ENCODE data around the gene TMEM255A.

TMEM255A gene

DNA sequence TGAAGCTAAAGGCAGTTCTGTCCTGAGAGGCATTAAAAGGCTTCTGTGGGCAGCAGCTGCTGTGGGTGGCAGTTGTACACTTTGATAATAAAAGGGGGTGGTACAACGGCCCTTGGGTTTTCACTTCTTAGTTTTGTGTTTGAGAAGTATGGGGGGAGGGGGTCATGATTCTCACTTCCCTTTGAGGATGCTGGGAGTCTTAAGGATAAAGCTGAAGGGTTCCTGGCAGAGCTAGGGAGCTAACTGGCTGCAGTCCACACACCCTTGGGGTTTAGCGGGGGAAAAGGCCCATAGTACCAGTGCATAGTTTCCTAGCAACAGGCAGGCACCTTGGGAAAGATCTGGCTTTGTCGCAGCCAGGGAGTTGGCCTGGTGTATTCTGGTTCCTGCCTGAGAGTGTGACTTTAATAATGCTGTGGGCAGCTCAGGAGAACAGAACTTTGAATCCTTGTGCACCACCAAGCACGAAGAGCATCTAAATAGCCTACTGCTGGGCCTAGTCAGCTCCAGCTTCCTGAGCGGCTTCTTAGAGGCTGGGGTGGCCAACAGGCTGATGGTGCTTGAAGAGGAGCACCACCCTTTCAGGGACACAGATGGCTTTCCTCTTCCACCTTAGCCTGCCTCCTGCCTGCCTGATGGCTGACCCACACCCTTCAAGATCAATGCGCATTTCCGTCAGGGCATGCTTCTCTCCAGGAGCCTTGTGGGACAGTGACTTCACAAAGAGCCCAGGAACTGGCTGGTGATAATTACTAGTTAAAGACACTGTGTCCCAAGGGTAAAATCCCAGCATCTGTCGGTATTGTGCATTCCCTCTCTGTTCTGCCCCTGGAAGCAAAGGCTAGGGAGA is 48.2 kb downstream of the TMEM255A start:
- DNase-seq: no peak

DNA sequence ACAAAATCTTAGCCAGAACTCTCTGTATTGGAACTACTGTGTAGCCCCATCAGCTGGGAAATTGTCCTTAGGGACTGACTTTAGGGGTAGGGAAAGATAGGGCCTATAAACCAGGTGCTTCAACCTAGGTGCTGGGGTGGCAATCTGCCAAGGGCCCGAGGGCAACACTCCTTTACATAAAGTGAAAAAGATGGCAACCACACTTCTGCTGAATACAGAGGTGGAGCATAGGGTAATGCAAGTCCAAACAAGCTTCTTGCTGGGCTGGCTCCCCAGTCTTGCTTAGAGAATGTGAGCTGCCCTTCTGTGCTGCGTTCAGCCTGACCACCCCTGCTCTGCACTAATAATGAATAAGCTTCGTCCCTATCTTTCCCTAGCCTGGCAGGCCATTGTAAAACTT is 50.9 kb downstream of the TMEM255A start:
- no peak for DNase-seq

DNA sequence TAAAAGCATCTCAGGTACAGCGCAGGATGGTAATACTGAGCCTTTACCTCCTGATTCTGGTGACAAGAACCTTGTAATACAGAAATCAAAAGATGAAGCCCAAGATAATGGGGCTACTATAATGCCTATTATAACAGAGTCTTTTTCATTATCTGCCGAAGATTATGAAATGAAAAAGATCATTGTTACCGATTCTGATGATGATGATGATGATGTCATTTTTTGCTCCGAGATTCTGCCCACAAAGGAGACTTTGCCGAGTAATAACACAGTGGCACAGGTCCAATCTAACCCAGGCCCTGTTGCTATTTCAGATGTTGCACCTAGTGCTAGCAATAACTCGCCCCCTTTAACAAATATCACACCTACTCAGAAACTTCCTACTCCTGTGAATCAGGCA is 57.5 kb downstream of the TMEM255A start:
- no peak for DNase-seq

DNA sequence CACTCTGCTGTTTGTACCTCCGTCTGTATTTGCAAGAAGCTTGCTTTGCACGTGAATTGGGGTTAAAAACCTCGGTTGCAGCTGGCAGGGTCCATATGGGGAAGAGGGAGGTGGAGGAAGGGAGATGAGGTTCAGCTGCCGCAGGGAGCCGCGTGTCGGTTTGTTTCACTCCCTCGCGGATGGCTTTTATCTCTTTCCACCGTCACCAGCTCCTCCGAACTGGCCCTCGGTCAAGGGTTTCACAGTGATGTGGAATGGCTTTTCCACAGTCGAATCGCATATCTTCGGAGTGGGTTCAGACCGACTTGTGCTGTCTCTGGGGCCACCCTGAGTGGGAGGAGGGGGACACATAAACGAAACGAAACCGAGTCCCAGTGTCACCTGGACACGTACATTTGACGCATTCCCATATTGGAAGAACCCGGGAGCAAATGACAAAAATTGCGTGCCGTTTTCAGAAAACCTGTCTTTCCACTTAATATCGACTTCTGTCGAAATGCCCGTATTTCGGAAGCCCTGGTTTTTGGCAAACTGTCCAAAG is 59.7 kb downstream of the TMEM255A start:
- DNase-seq: peak; percentile 1

DNA sequence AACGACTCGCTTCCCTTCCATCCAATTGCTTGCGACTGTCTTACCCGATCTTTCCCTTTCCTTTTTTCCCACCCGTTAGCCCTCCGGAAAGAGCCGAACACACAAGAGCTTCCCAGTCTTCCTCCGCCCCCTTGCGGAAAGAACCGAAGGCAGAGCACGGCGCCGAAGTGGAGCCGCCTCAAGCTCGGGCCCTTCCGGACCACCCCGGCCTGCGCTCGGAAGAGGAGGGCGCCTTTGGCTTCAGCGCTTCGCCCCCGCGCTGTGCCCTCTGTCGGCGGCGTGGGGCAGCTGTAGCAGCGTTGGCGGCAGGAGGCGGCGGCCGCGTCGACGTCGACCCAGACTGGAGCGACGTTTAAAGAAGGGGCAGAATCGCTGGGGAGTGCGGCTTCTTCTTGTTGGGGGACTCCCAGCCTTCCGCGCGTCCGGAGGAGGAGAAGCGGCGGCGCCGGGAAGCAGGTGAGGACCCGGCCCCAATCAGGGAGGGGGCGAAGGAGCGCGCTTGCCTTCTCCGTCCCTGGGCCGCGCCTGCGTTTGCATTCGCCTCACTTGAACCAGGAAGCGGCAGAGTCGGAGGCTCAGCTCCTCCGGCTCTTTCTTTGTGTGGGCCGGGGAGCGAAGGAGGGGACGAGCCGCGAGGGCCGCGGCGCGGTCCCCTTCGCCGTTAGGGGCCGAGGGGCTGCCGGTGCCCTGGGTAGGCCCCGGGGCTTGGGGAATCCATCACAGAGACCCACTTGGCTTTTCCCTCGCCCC is 60.6 kb downstream of the TMEM255A start, which contains the start of gene ZBTB33:
ZBTB33 (plus strand) TSS at position 291 of the 750 bp plus-strand sequence. CDS start 2,604 bp downstream, outside the sequence.
- peak; percentile 76 for DNase-seq

DNA sequence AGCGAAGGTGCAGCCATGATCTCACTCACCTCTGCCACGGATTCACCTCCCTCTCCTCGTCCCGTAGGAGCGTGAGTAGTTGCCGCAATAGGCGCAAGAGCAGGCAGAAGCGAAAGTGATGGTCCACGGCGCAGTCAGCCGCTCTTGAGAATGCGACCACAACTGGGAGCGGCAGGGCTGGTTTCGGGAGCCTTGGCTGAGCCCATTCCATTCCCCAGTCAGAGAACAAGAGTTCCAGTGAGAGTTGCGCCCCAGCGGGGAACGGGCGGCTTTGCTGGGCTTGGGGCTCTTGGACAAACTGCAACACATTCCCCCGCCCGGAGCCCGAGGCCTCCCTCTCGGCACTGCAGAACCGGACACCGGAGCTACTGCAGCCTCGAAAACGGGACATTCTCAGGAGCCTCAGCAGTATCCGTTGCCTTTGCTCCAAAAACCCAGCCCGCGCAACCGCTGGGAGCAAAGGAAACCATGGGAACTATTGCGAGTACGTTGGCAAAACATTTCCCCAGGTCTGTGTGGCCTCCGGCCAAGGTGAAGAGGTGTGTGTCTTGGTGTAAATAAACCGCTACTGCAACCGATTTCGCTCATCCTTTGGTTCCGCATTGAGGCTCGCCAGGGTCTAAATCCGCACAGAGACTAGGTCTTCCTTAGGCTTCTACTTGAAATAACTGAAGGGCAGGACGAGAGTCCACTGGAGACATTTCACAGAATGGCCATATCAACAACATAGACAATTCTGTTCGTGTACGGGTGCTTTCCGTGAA is 66.3 kb downstream of the TMEM255A start:
- peak; percentile 31 for DNase-seq

DNA sequence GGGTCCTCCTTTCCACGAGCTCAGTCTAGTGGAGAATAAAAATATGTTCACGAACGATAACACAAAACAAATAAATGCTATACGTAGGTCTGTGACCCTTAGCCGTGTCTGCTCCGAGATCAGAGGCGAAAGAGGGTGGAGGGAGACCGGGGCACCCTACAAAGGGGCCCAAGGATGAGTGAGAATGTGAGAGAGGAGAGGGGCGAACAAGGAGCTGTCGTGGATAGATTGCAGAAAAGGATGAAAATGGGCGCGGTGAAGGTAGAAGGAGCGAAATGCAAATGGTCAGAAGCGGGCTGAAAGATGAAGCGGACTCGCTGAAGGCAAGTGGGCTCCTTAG is 66.9 kb downstream of the TMEM255A start:
- DNase-seq: no peak

DNA sequence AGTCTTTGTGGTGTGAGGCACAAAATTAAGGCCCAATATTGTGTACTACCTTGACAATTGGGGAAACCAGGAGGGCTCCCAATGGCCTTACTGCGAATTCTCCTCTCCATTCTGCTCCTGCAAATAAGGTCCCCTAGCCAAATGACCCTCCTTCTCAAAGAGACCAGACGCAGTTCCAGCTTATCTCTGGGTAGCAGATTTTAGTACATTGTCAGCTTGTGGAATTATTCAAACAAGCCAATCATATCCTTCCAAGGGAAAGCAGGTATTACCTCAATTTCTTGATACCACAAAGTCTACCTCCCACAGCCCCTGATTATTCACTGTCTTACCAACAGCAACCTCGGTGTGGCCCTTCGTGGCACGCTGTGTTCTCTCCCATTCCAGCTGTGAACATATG is 68.4 kb downstream of the TMEM255A start:
- no peak for DNase-seq

DNA sequence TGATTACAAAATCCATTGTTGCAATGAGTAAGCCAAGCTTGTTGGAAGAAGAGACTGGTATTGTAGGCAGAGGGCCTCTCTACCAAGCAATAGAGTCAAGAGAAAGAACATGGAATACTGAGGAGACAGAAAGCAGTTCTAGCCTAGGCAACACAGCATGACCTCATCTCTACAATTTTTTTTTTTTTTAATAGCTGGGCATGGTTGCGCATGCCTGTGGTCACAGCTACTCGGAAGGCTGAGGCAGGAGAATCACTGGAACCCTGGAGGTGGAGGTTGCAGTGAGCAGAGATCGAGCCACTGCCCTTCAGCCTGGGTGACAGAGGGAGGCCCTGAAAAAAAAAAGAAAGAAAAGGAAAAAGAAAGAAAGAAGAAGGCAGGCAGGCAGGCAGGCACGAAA is 72.3 kb downstream of the TMEM255A start:
- DNase-seq: no peak

DNA sequence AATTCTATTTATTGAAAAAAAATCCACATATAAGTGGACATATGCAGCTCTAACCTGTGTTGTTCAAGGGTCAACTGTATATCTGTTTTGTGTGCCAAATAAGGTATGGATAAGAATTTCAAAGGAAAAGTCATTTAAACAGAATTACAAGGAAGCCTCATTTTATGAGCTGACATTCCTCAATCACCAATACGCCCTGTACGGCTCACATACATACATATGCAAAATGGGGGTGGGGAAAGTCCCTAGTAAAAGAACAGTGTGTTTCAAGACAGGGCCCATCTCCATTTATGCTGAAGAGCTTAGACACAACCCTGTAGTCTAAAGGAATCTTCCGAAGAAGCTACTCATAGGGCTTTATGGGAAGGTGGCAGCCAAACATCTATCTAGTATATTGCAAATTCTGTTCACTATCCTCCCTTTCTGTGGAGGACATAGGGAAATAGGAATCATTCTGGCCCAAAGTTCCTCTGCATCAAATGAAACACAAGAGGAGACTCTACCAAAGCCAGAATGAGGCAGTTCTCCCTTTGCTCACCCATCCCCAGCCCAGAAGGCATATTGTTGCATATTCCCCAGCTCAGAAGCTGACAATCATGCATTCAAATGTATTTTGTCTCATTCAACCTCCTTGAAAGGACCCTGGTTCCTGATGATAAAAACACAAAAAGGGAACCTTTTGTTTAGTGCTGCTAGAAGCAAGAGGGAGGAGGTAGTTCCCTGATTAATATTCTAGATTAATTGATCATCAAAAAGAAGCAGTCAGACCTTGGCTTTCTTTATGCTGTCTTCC is 74.4 kb downstream of the TMEM255A start:
- DNase-seq: no peak

DNA sequence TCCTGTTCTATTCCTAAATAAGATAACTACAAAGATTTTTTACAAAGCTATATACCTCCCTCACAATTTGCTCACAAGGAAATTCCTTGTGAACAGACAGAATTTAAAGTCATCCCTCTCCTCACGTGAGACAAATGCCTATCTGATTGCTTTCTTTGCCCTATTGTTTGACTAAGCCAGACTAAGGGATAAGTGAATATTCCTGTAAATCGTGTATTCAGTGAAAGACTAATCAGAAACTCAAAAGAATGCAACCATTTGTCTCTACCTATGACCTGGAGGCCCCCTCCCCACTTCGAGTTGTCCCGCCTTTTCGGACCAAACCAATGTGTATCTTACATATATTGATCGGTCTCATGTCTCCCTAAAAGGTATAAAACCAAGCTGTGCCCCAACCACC is 76.0 kb downstream of the TMEM255A start:
- DNase-seq: no peak

DNA sequence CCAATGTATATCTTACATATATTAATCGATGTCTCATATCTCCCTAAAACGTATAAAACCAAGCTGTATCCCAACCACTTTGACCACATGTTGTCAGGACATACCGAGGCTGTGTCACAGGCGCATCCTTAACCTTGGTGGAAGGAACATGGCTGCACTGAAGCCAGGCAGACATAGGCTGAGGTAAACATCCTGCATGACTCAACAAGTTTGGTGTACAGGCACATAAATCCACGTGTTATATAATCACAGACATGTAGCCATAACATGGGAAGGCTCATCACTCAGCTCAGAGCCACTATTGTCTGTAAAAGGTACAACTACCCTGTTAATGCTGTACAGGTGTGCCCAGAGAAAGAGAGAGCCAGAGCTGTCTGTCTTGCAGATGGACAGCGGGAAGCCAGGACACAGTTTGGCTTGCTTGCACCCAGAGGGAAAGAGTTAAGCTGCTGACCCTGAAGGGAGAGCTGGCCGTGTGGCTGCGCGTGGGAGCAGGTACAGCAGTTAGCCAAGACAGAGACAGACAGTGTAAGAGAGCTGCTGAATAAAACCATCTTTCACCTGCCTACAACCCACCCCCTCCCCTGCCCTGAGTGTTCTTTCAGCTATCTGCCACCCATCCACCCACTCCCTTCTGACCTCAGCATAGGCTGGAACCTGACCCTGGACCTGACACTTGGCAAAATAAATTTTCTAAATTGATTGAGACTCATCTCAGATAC is 82.9 kb downstream of the TMEM255A start:
- no peak for DNase-seq

DNA sequence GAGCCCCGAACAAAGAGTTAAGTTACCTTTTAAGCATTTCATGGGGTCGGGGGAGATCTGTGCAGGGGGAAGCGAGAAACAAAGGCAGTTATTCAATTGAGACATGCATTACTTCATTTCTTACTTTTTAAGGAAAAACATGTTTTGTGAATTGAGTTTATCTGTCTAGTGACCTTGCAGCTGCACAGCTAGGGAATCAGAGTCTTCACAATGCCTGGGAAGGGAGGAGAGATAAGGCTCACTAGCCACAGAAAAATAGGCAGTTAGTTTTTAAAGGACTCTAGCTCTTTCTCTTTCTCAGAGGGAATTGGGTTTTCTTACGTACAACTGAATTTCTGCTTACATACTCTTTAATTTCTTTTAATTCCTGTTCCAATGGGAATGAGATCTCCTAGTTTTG is 86.9 kb downstream of the TMEM255A start:
- no peak for DNase-seq

DNA sequence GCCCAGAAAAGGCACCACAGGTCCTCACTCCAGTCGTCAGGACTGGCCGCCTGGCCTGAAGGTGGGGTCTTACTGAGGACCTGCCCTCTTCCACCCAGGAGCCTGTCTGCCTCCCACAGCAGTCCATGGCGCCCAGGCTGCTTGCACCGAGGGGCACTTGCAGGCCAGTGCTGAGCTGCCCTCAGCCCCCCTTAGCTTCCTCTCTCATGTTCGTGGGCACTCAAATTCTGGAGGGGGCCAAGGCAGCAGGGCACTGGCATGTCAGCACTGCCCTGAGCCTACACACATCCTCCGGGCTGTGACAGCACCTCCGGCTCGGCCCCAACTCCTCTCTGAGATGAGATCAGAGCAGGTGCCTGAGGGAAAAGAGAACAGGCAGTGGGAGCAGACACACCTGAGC is 87.9 kb downstream of the TMEM255A start:
- DNase-seq: no peak

DNA sequence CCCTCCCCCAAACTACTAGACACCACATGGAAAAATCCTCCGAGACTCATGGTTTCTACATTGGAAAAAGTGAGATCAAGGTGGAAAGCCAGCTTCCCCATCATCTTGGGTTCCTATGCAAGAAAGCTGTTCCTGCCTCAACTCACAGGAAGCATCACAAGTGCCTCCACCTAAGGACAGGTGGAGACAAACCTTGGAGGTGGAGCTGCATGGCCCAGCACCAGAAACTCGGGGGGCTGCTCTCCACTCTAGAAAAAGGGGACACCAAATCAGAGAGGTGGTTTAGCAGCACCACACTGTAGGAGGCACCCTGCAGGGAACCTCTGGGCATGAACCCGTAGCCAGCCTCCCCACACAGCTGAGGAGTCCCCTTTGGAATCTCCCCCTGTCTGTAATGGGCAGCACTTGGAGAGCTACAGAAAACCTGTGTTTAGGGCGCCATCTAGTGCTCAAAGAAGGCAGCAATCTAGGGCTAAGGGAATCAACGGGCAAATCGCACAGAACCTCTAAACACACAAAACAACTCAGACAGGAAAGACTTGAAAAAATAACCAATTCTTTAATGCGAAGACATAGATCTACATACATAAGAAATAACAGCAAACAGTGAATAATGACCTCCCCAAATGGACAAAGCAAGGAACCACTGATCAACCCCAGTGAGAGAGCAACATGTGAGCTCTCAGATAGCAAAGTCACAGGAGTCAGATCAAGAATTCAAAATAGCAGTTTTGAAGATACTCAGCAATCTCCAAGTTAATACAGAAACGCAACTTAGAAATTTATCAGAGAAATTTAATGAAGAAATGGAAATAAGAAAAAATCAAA is 97.6 kb downstream of the TMEM255A start:
- DNase-seq: peak; percentile 26
